Measurements from ENCODE around the gene CD74. TPM values are rescaled to one million over a fixed set of nuclear protein-coding genes. Genes with fewer than 3 reads are reported as not detected.

CD74 gene
- total and polyA plus RNA-seq, 2 of the 13 experiments (the other 11 are each of a cell fraction or from before 2014, with no cell fraction given) = 34.1 to 84.4 TPM

GRCh38 chr5:150449517-150450339 is 37.0 kb upstream of the CD74 start, which contains the start of gene RPS14 (continued):
- TF ChIP-seq ZMYM4 (CRISPR knock-in tag; IDR thresholded peaks at IDR 0.05) (peak; percentile 97), SP140L (CRISPR knock-in tag; IDR thresholded peaks at IDR 0.05; ENCODE audit: borderline replicate concordance) (peak; percentile 93; the same call in 1 of the 2 replicates), MEIS1 (CRISPR knock-in tag; IDR thresholded peaks at IDR 0.05; ENCODE audit: borderline replicate concordance) (no peak; the same call in none of the 2 replicates), BHLHE40 (IDR thresholded peaks at IDR 0.05; ENCODE audit: low read length) (0 out of 2 replicates have a peak, but pooled peaks have one; percentile 8), ZNF713 (CRISPR knock-in tag; IDR thresholded peaks at IDR 0.05) (no peak), U2AF2 (IDR thresholded peaks at IDR 0.05; ENCODE audit: low read depth, low read length) (no peak), ZNF350 (CRISPR knock-in tag; IDR thresholded peaks at IDR 0.05; ENCODE audit: borderline replicate concordance, low read depth) (peak; percentile 90; the same call in 1 of the 2 replicates), ZNF460 (CRISPR knock-in tag; IDR thresholded peaks at IDR 0.05; ENCODE audit: borderline replicate concordance) (peak; percentile 100), HIVEP1 (CRISPR knock-in tag; IDR thresholded peaks at IDR 0.05) (peak; percentile 77; the same call in 1 of the 2 replicates), NPAS2 (CRISPR knock-in tag; IDR thresholded peaks at IDR 0.05; ENCODE audit: borderline replicate concordance) (no peak; the same call in 1 of the 2 replicates), KDM5B (CRISPR knock-in tag; IDR thresholded peaks at IDR 0.05; ENCODE audit: borderline replicate concordance) (peak; percentile 90; the same call in 1 of the 2 replicates), MBNL3 (CRISPR knock-in tag; conservative IDR thresholded peaks at IDR 0.05) (no peak), ARID2 (CRISPR knock-in tag; IDR thresholded peaks at IDR 0.05; ENCODE audit: borderline replicate concordance) (0 out of 2 replicates have a peak, but pooled peaks have one; percentile 73), HOMEZ (CRISPR knock-in tag; IDR thresholded peaks at IDR 0.05; ENCODE audit: low read depth) (peak; percentile 50), CC2D1A (CRISPR knock-in tag; IDR thresholded peaks at IDR 0.05) (no peak), PHF21A (CRISPR knock-in tag; IDR thresholded peaks at IDR 0.05) (no peak; the same call in none of the 2 replicates), SOX6 (IDR thresholded peaks at IDR 0.05) (no peak), SOX6 (CRISPR knock-in tag; IDR thresholded peaks at IDR 0.05) (peak; percentile 73), ZNF597 (CRISPR knock-in tag; IDR thresholded peaks at IDR 0.05) (no peak), ZNF367 (CRISPR knock-in tag; IDR thresholded peaks at IDR 0.05; ENCODE audit: borderline replicate concordance) (peak; percentile 33; the same call in 1 of the 2 replicates), ZNF484 (CRISPR knock-in tag; IDR thresholded peaks at IDR 0.05; ENCODE audit: borderline replicate concordance, low read depth) (no peak), MAFF (IDR thresholded peaks at IDR 0.05; ENCODE audit: low read depth, low read length) (no peak), ZBTB21 (CRISPR knock-in tag; IDR thresholded peaks at IDR 0.05) (peak; percentile 83), SKI (IDR thresholded peaks at IDR 0.05; ENCODE audit: partially characterized antibody) (peak; percentile 78), BRD4 (CRISPR knock-in tag; IDR thresholded peaks at IDR 0.05) (peak; percentile 95), MED8 (CRISPR knock-in tag; IDR thresholded peaks at IDR 0.05; ENCODE audit: insufficient replicate concordance) (peak; percentile 91), ATF4 (CRISPR knock-in tag; IDR thresholded peaks at IDR 0.05) (no peak), ZNF737 (CRISPR knock-in tag; IDR thresholded peaks at IDR 0.05; ENCODE audit: borderline replicate concordance) (no peak)

All from HepG2 (cell line).